Measurements from ENCODE around the gene SMIM22.
"Not testable (repeated sequence)": the region's sequence is repeated elsewhere in the genome, so short reads cannot be mapped to it uniquely, and the experiment has no call there.

SMIM22 gene

GRCh38 chr16:4769306-4769638 is 25.9 kb upstream of the SMIM22 start:
- no peak for DNase-seq

- DNase-seq, result no peak
These were observed 23.5 kb upstream of the SMIM22 start for GRCh38 chr16:4771646-4772045.

GRCh38 chr16:4772351-4772750 is 22.8 kb upstream of the SMIM22 start:
- DNase-seq, result no peak

- no peak for DNase-seq
These were observed 20.2 kb upstream of the SMIM22 start for GRCh38 chr16:4775005-4775404.

- no peak for DNase-seq
These were observed 18.9 kb upstream of the SMIM22 start for GRCh38 chr16:4776141-4776705.

- no peak for DNase-seq
These were observed 17.7 kb upstream of the SMIM22 start for GRCh38 chr16:4777339-4778049.

- no peak for DNase-seq
These were observed 17.1 kb upstream of the SMIM22 start for GRCh38 chr16:4778050-4778392.

GRCh38 chr16:4780235-4780634 is 14.9 kb upstream of the SMIM22 start:
- no peak for DNase-seq

- DNase-seq, result no peak
These were observed 11.8 kb upstream of the SMIM22 start for GRCh38 chr16:4783251-4783950.

GRCh38 chr16:4783951-4784336 is 11.2 kb upstream of the SMIM22 start:
- no peak for DNase-seq

GRCh38 chr16:4784444-4784987 is 10.7 kb upstream of the SMIM22 start:
- not testable (repeated sequence) for DNase-seq

GRCh38 chr16:4785758-4786433 is 9.3 kb upstream of the SMIM22 start:
- DNase-seq, result no peak

GRCh38 chr16:4787068-4787467 is 8.1 kb upstream of the SMIM22 start:
- DNase-seq, result no peak

GRCh38 chr16:4787627-4788482 is 7.3 kb upstream of the SMIM22 start, which contains the start of gene SEPTIN12:
SEPTIN12 (minus strand) TSS chr16:4788345; CDS start chr16:4787645, 700 bp downstream.
- no peak for DNase-seq

GRCh38 chr16:4788489-4788889 is 6.7 kb upstream of the SMIM22 start:
- DNase-seq, result no peak

- no peak for DNase-seq
These were observed 6.3 kb upstream of the SMIM22 start for GRCh38 chr16:4788910-4789309.

- DNase-seq, result no peak
These were observed 4.9 kb upstream of the SMIM22 start for GRCh38 chr16:4790261-4790660.

- DNase-seq, result no peak
These were observed 4.3 kb upstream of the SMIM22 start for GRCh38 chr16:4790871-4791270.

GRCh38 chr16:4792951-4793513 is 2.1 kb upstream of the SMIM22 start:
- no peak for DNase-seq

- no peak for DNase-seq
These were observed 831 bp downstream of the SMIM22 start for GRCh38 chr16:4795828-4796572.

GRCh38 chr16:4796982-4797804 is 2.0 kb downstream of the SMIM22 start:
- DNase-seq, result no peak

Data from NCI-H1436 (cell line).